GM12874 (cell line): ENCODE results near the gene NFAM1.

ENCODE experiments used
- TF ChIP-seq, protein P1 (sequence below): IDR thresholded peaks from 2 replicates; pipeline ENCODE4 v1.5.1; 2011; ENCODE audit warnings: low read depth, mild to moderate bottlenecking, control low read depth, low read length, moderate library complexity; ENCODE audit not compliant: insufficient read depth

NFAM1 gene

DNA sequence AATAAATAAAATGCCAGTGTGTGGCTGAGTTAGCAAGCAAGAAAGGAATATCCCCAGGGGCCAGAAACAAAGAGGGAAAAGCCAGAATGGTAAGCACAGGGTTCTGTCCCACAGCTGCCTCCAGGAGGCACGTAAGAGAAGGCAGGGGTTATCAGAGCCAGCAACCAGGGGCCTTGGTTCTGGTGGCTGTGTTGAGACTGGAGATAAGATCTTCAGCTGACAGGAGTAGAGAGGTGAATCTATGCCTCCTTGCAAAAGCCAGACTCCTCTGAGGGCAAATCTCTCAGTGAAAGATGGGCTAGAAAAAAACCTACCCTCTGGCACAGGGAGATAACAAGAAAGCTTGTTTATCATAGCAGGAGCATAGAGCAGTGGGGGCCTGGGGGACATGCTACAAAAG is 29.8 kb upstream of the NFAM1 start:
- TF ChIP-seq, protein P1, sequence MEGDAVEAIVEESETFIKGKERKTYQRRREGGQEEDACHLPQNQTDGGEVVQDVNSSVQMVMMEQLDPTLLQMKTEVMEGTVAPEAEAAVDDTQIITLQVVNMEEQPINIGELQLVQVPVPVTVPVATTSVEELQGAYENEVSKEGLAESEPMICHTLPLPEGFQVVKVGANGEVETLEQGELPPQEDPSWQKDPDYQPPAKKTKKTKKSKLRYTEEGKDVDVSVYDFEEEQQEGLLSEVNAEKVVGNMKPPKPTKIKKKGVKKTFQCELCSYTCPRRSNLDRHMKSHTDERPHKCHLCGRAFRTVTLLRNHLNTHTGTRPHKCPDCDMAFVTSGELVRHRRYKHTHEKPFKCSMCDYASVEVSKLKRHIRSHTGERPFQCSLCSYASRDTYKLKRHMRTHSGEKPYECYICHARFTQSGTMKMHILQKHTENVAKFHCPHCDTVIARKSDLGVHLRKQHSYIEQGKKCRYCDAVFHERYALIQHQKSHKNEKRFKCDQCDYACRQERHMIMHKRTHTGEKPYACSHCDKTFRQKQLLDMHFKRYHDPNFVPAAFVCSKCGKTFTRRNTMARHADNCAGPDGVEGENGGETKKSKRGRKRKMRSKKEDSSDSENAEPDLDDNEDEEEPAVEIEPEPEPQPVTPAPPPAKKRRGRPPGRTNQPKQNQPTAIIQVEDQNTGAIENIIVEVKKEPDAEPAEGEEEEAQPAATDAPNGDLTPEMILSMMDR, result no peak

DNA sequence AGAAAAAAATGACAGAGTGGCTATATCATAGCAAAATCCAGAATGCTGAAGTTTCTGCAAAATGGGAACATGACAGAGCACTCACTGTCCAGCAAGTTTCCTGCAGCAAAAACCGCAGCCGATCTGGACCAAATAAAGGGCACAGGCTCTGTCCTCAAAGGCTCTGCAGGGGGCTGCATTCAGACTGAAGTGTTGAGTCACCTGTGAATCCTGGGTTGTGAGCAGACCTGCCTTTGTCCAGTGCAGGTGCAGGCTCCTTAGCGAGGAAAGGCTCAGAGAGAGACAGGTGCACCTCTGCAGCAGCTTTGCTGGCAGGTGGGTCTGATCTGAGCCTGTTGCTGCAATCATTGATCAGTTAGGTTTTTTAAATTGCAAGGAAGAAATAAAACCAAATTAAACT is 29.3 kb upstream of the NFAM1 start:
- TF ChIP-seq, protein P1, result no peak

DNA sequence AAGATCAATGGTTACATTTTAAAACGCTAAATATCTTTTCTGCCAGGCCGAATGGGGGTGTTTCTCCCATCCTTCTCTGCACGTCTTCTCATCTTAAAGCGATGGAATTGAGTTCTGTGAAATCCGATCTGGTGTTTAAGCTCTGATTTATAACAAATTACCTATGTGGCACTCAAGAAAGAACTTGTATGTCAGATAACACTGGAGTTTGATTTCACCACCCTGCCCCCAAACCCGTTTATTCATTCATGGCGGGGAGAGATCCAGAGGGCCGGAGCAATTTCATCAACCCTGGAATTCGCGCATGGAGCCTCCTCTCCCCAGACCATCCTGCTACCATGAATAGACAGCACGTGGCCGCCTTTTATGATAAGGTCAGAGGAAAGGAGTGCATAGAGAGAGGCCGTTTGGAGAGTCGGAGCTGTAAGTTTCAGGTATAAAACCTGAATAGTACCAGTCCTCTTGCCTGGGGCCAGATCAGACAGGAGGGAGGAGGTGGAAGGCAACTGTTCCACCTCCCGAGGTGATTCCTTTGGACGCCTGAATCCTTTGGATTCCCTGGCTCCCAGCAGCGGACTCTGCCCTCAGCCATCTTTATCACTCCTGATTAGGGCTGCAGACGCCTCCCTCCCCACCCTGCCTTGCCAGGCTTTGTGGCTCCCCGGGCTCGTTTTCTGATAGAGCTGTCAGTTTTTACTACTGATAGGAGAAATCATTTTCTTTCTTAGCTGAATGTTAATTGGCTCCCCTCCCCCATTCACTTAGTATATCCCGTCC is 27.3 kb upstream of the NFAM1 start:
- TF ChIP-seq, protein P1, result no peak

DNA sequence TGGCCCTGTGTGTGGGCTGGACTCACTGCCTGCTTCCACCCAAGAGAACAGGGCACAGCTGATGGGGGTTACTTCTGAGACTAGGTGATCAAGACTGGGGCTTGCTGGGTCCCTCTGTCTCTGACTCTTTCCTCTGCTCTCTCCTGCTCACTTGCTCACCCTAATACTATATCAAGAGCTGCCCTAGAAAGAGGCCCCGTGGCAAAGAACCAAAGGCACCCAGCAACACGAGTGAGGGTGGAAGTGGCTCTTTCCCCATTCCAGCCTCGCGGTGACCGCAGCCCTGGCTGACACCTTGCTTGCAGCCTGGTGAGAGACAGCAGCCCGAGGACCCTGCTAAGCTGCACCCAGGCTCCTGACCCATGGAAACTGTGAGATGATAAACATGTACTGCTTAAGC is 20.7 kb upstream of the NFAM1 start:
- TF ChIP-seq, protein P1, result no peak

DNA sequence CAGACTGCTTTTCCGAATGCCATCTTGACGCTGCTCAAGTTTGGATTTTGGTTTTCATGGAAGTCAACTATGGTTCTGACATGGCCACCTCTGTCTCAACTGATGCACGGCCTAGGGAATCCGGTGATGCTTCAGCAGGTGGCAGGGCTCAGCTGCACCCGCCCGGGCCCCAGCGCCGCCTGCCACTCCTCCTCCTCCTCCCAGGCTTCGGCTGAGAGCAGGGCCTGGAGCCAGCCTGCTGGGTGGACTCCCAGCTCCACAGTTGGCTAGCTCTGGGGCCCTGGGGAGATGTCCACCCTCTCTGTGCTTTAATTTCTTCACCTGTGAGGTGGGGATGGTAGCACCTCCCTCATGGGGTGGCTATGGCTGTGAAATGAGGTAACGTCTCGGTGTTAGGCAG is 20.3 kb upstream of the NFAM1 start:
- TF ChIP-seq, protein P1, result no peak

DNA sequence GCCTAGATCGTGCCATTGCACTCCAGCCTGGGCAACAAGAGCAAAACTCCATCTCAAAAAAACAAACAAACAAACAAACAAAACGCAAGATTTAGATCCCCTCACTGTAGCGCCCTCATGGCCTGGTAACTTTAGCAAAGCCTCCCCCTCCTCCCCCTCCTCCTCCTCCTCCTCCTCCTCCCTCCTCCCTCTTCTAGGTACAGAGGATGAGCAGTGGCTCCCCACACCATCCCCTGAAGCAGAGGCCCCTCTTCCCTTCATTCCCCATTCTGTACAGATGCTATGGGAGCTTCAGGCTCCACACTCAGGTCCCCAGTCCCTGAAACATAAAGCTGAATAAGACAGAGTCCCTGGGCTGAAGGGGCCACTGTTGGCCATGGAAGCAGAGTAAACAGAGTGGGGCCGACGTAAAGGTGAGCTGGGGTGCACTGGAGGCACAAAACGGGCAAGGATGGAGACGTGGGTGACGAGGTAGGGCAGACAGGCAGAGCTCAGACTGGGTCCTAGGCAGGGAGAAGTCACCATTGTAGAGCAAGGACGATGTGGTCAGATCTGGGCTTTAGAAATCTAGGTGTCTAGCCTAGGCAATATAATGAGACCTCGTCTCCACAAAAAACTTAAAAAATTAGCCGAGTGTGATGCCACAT is 19.4 kb upstream of the NFAM1 start:
- TF ChIP-seq, protein P1, result no peak

DNA sequence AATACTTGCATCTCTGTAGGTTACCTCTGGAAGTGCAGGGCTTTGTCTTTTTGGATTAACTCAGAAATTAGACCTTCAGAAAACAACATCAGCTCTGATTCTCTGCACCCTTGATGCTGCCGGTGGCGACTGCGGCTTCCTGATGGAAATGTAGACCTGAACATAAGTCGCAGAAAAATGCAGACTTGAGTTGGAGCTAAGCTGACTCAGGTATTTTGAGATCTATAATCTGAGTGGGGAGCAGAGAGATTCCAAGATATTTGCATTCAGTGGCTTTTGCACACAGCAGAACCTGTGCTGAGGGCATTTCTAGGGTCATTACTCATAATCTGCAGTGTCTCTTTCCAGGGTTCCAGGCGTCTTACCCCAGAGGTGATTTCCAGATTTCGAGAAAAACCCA is 18.7 kb upstream of the NFAM1 start:
- TF ChIP-seq, protein P1, result no peak
